Left lung (tissue), 10 donors: Measurements from ENCODE around the gene SNCAIP. TPM values are rescaled to one million over a fixed set of nuclear protein-coding genes. Genes with fewer than 3 reads are reported as not detected.

ENCODE experiments used
- ATAC-seq: fragments of 200-7000 bp; cut with Tn5 transposase; one replicate; pipeline ENCODE4 v1.9.1; 2020; ENCODE audit warnings: moderate library complexity
- DNase-seq, 4 donors: peaks; one replicate each; pipeline ENCODE4 v3.0.0-alpha.2; 2013 to 2020
- H3K27ac ChIP-seq, 2 donors: fragments of 200-600 bp; sonication (generic) in 1 of 2; one replicate each; pipeline versions ENCODE4 v1.5.0 to v1.8.0; 2020 to 2021
- H3K27me3 ChIP-seq, 2 donors: fragments of 200-600 bp; sonication (generic) in 1 of 2; one replicate each; pipeline versions ENCODE4 v1.5.0 to v1.8.0; 2020 to 2021
- H3K36me3 ChIP-seq, 2 donors: fragments of 200-600 bp; sonication (generic) in 1 of 2; one replicate each; pipeline versions ENCODE4 v1.5.0 to v1.8.0; 2020 to 2021
- H3K4me1 ChIP-seq, 2 donors: fragments of 200-600 bp; one replicate each; pipeline ENCODE4 v1.8.0; 2021
- H3K4me3 ChIP-seq, 2 donors: fragments of 200-600 bp; sonication (generic) in 1 of 2; one replicate each; pipeline versions ENCODE4 v1.5.0 to v1.8.0; 2020 to 2021; ENCODE audit warnings: mild to moderate bottlenecking in 1 of 2
- H3K9me3 ChIP-seq, 2 donors: fragments of 200-600 bp; sonication (generic) in 1 of 2; one replicate each; pipeline versions ENCODE4 v1.5.0 to v1.8.0; 2020 to 2021
- intact Hi-C, 2 donors: fragments of 100-400 bp; cut with DNase I; formaldehyde crosslinking; loops; one replicate each; pipeline versions ENCODE4 v1.11.2 to v1.14.2; 2022
- polyA plus RNA-seq, 6 donors: library from polyadenylated mRNA; unstranded; fragments of 120-200 nt; gene quantifications; one replicate each; pipeline ENCODE4 v1.2.1, GENCODE V29; 2013; ENCODE audit not compliant: insufficient read length in 6 of 6
- total RNA-seq, 2 donors: library from RNA; stranded (reverse); fragmentation: NEBNext Ultra II Directional; extraction: Animal tissue kit (Norgen Biotek cat#: 25700); gene quantifications; one replicate each; pipeline ENCODE4 v1.2.1, GENCODE V29; 2021
- TF ChIP-seq, protein P1 (sequence below), 2 donors: fragments of 200-600 bp; sonication (generic) in 1 of 2; IDR thresholded peaks; one replicate each; pipeline versions ENCODE4 v1.5.0 to v1.8.0; 2021; ENCODE audit warnings: antibody characterized with exemption in 2 of 2
- donor health status: DM: no; HTN: yes; CAD: no.
- donor health status: DM: no; HTN: no; CAD: no.

Gene SNCAIP
- total and polyA plus RNA-seq, 8 donors = 2.1 to 23.4 (median 17.3) TPM

DNA sequence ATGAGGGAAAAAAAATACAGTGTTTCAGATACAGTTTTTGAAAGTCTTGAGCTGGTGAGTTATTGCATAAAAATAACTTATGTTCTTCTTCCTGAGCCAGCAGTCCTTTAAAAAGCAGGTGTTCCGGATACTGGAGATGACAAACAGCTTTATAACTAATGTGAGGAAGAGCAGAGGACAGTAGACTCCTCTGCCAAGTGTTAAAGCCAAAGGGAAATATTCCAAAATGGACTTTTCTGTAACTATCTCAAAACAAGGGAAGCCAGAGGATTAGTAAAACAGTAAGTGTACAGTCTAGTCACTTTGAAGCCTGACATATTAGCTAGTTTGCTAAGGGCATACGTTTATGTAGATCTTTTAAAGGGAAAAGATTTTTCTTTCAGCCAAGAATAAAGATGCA lies 11.0 kb upstream of the SNCAIP start:
- TF ChIP-seq, protein P1, sequence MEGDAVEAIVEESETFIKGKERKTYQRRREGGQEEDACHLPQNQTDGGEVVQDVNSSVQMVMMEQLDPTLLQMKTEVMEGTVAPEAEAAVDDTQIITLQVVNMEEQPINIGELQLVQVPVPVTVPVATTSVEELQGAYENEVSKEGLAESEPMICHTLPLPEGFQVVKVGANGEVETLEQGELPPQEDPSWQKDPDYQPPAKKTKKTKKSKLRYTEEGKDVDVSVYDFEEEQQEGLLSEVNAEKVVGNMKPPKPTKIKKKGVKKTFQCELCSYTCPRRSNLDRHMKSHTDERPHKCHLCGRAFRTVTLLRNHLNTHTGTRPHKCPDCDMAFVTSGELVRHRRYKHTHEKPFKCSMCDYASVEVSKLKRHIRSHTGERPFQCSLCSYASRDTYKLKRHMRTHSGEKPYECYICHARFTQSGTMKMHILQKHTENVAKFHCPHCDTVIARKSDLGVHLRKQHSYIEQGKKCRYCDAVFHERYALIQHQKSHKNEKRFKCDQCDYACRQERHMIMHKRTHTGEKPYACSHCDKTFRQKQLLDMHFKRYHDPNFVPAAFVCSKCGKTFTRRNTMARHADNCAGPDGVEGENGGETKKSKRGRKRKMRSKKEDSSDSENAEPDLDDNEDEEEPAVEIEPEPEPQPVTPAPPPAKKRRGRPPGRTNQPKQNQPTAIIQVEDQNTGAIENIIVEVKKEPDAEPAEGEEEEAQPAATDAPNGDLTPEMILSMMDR (IDR thresholded peaks at IDR 0.05) = no peak
- Histone ChIP-seq H3K36me3 (no peaks in the 10 kb centered on the region), H3K4me3 (no peak overlapping the region), H3K9me3 (no peaks in the 10 kb centered on the region), H3K27me3 (no peaks in the 10 kb centered on the region), H3K4me1 (no peaks in the 10 kb centered on the region), H3K27ac (no peak overlapping the region)
- DNase-seq = no peak
- intact Hi-C loops = no loop called here
- no peak for ATAC-seq

DNA sequence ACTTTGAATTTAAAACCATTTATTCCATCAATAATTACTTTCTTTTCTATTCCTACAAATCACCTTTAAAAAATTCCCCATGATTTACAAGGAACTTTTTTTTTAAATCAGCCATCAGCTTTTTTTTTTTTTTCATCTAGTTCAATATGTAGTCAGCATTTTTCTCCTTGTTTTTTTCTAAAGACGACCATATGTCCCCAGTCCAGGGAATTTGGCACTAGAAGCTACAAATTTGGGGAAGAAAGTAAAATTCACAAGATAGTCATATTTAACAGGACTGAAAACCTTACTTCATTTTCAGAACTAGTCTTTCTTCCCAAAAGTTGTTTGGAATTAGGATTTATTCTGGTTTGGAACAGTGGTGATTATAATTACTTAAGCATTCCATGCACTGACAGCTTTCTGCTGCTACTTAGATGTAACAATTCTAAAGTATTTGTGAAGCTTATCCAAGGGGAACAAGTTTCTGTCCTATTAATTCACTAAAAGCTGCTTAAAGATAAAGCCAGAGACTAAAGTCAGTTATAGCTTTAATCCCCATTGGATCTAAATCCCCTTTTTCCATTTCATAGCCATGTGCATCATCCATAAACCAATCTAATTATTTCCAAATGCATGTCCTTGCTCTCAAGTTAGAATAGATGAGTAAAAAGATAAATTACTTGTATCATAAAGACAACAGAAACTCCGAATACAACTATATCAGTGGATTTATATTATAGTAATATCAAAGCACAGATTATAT lies 7.4 kb upstream of the SNCAIP start:
- DNase-seq = no peak
- H3K27me3 ChIP-seq = no peaks in the 10 kb centered on the region
- TF ChIP-seq, protein P1 (IDR thresholded peaks at IDR 0.05) = no peak
- H3K4me1 ChIP-seq = no peaks in the 10 kb centered on the region
- H3K4me3 ChIP-seq = no peak overlapping the region
- H3K9me3 ChIP-seq = no peaks in the 10 kb centered on the region
- intact Hi-C loops = no loop called here
- no peaks in the 10 kb centered on the region for H3K36me3 ChIP-seq
- ATAC-seq = no peak
- H3K27ac ChIP-seq = no peak overlapping the region

DNA sequence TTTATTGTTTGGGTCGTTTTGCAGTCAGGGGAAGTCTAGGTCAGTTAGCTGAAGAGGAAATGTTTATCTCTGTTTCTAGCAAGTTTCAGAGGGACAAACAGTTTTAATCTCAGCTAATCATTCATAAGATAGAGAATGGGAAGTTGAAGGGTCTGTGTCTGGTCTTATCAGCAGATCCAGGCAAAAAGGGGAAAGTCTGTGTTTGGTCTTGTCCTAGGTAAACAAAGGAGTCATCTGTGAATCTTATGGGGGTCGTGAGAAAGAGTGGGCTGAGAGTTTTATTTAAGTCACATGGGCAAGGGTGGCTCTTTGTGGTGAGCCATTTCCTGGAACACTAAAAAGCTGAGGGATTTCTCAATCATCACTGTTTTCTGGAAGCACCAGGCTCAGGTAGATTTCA lies 5.6 kb upstream of the SNCAIP start:
- TF ChIP-seq, protein P1 (IDR thresholded peaks at IDR 0.05) = no peak
- intact Hi-C loops = no loop called here
- H3K9me3 ChIP-seq = no peaks in the 10 kb centered on the region

DNA sequence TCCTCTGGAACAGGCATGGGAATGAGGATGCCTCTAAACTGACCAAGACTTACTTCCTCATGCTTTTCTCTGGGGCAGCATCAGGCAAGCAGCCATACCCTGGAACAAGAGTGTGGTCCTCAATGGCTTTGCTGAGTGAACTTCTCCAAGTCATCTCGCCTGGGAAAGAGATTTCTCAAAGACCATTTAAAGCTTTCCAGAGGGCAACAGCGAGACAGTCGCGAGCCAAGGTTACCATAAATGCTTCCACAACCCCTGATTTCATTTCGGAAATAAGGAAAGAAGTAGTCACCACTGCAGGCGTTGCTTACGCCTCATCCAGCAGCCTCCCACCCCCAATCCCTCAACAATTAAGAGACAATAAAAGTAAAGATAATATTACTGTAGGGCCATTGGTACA lies 1.1 kb upstream of the SNCAIP start:
- intact Hi-C loops = no loop called here
- Histone ChIP-seq H3K9me3 (no peaks in the 10 kb centered on the region), H3K27ac (no peak overlapping the region), H3K4me3 (no peak overlapping the region), H3K27me3 (peaks cover 4 to 55% of the 10 kb centered on the region in 2 donors), H3K4me1 (peaks cover 0 to 19% of the 10 kb centered on the region in 2 donors), H3K36me3 (no peaks in the 10 kb centered on the region)
- no peak for ATAC-seq
- TF ChIP-seq, protein P1 (IDR thresholded peaks at IDR 0.05) = no peak
- no peak for DNase-seq

More for the DNA sequence above, 5.6 kb upstream of the SNCAIP start:
- H3K27ac ChIP-seq = no peak overlapping the region
- no peaks in the 10 kb centered on the region for H3K36me3 ChIP-seq
- H3K27me3 ChIP-seq = peaks cover 0 to 12% of the 10 kb centered on the region in 2 donors
- ATAC-seq (no peak), DNase-seq (no peak)
- no peak overlapping the region for H3K4me3 ChIP-seq
- no peaks in the 10 kb centered on the region for H3K4me1 ChIP-seq

DNA sequence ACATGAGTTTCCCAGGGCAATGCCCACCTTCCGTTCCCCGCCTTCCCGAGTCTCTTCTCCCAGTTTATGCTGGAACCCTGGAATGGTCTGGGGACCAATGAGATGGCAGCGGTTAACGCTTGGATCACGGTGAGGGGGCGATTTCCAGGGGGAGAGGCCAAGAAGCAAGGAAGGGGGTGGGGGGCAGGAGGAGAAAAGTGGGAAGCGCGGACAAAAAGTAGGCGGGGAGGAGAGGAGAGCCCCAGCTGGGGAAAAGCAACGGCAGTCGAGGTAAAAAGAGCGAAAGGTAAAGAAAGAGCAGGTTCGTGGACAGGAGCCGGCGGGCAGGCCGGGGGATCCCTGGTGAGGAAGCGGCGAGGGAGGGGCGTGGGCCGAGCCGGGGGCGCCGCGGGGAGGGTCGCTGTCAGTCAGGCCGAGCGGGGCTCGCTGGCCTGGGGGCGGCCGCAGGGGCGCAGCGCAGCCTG lies 508 bp upstream of the SNCAIP start:
- TF ChIP-seq, protein P1 (IDR thresholded peaks at IDR 0.05) = no peak
- H3K36me3 ChIP-seq = no peaks in the 10 kb centered on the region
- intact Hi-C loops = no loop called here
- DNase-seq (peak in 2 of 4 donors; percentile 35 to 42), ATAC-seq (no peak)
- H3K27me3 ChIP-seq = peaks cover 4 to 59% of the 10 kb centered on the region in 2 donors
- H3K27ac ChIP-seq = no peak overlapping the region
- no peaks in the 10 kb centered on the region for H3K9me3 ChIP-seq
- peaks cover 0 to 19% of the 10 kb centered on the region in 2 donors for H3K4me1 ChIP-seq
- peak overlapping the region; percentile 13 to 48 for H3K4me3 ChIP-seq
